SJSA1 (cell line): ENCODE results near the gene UBE3C. TPM values are rescaled to one million over a fixed set of nuclear protein-coding genes. Genes with fewer than 3 reads are reported as not detected.

Source experiments
- DNase-seq, 2 experiments: peaks; one replicate each; pipeline ENCODE4 v3.0.0-alpha.2; 2015 to 2020; ENCODE audit warnings: low spot score in 2 of 2, low read depth in 1 of 2
- H3K27ac ChIP-seq: fragments of 250-450 bp; sonication (Bioruptor Pico); 2 replicates; pipeline ENCODE4 v1.5.1; 2020; ENCODE audit warnings: mild to moderate bottlenecking, moderate library complexity
- H3K27me3 ChIP-seq: fragments of 250-450 bp; sonication (Bioruptor Pico); replicated peaks from 2 replicates; pipeline ENCODE4 v1.5.1; 2020; ENCODE audit warnings: mild to moderate bottlenecking, moderate library complexity
- H3K36me3 ChIP-seq: fragments of 250-450 bp; sonication (Bioruptor Pico); 2 replicates; pipeline ENCODE4 v1.5.1; 2020; ENCODE audit warnings: mild to moderate bottlenecking
- H3K4me1 ChIP-seq: fragments of 250-450 bp; sonication (Bioruptor Pico); replicated peaks from 2 replicates; pipeline ENCODE4 v1.6.1; 2021; ENCODE audit warnings: mild to moderate bottlenecking
- H3K4me3 ChIP-seq: fragments of 250-450 bp; sonication (Bioruptor Pico); 2 replicates; pipeline ENCODE4 v1.5.1; 2020; ENCODE audit warnings: mild to moderate bottlenecking
- H3K9me3 ChIP-seq: fragments of 250-450 bp; sonication (Bioruptor Pico); replicated peaks from 2 replicates; pipeline ENCODE4 v1.5.1; 2020; ENCODE audit warnings: mild to moderate bottlenecking
- total RNA-seq: library from RNA; depleted of rRNA; stranded (reverse); fragments of >200 nt; shearing (Covaris generic); gene quantifications from 2 replicates; pipeline ENCODE4 v1.2.3, GENCODE V29; 2014

Gene UBE3C
- total RNA-seq, 1 experiment from 2014 or later, result 134 TPM

DNA sequence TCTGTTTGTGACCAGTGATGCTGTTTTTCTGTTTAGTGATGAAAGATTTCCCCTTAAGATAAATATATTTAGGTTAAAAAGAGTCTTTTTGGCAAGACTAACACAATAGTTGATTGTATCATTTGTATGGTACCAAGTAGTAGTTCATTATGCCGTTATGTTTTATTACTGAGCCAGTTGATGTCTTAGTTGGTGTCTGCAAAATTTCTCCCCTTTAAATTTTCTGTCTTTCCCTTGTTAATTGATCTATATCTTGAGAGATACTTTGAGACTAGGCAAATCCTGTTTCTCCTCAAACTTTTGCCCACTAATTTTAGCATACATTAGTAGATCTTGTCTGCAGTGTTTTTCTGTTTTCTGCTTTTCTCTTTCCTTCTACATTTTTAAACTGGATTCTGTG, 21.7 kb downstream of the UBE3C start:
- no peaks in the 10 kb centered on the region for H3K27me3 ChIP-seq
- H3K4me3 ChIP-seq, result no peak overlapping the region
- no peaks in the 10 kb centered on the region for H3K9me3 ChIP-seq
- DNase-seq, result no peak
- peaks cover 20% of the 10 kb centered on the region for H3K36me3 ChIP-seq
- no peak overlapping the region for H3K27ac ChIP-seq
- H3K4me1 ChIP-seq, result no peaks in the 10 kb centered on the region

DNA sequence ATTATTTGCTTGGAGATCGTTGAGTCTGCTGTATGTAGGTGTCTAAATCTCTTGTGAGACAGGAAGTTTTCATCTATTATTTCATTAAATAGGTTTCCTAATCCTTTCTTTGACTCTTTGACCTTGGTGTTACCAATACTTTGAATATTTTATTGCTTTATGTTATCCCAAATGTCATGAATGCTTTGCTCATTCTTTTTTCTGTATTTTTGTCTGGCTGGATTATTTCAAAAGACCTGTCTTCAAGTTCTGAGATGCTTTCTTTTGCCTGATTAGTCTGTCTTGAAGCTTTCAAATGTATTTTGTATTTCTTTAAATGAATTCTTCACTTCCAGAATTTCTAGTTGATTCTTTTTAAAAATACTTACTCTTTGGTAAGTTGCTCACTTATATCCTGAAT, 27.3 kb downstream of the UBE3C start:
- Histone ChIP-seq H3K36me3 (peaks cover 64% of the 10 kb centered on the region), H3K9me3 (no peaks in the 10 kb centered on the region), H3K4me3 (no peak overlapping the region), H3K27me3 (no peaks in the 10 kb centered on the region), H3K27ac (no peak overlapping the region), H3K4me1 (no peaks in the 10 kb centered on the region)
- no peak for DNase-seq

DNA sequence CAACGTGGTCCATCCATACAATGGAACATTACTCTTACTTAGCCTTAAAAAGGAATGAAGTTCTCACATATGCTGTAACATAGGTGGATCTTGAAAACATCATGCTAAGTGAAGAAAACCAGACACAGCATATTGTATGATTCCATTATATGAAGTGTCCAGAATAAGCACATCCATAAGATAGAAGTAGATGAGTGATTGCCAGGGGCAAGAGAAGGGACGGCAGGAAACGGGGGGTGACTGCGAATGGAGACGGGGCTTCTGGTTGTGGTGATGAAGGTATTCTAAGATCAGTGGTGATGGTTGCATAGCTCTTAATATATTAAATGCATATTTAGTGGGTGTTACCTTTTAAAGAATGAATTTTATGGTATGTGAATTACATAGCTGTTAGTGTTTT, 29.8 kb downstream of the UBE3C start:
- Histone ChIP-seq H3K27me3 (no peaks in the 10 kb centered on the region), H3K9me3 (no peaks in the 10 kb centered on the region), H3K4me1 (no peaks in the 10 kb centered on the region), H3K36me3 (peaks cover 86% of the 10 kb centered on the region), H3K4me3 (no peak overlapping the region), H3K27ac (no peak overlapping the region)
- no peak for DNase-seq

DNA sequence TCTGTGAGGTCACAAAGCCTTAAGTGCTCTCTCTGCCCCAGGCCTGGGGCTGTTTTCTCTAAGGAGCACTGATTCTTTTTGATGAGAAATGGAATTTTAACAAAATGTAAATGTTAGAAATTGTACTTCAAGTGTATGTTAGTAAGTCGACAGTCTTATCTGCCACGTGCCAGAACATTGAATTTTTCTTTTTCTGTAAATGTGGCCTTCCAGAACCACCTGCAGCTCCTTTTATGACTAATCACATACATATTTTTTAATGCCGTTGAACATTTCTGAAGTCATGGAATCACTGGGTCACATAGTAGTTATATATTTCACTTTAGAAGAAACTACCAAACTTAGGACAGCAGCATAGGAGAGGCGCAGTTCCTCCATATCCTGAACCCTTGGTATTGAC, 38.0 kb downstream of the UBE3C start:
- peaks cover 90% of the 10 kb centered on the region for H3K36me3 ChIP-seq
- DNase-seq, result no peak
- no peak overlapping the region for H3K4me3 ChIP-seq
- no peaks in the 10 kb centered on the region for H3K27me3 ChIP-seq
- H3K9me3 ChIP-seq, result no peaks in the 10 kb centered on the region
- H3K27ac ChIP-seq, result no peak overlapping the region
- no peaks in the 10 kb centered on the region for H3K4me1 ChIP-seq

DNA sequence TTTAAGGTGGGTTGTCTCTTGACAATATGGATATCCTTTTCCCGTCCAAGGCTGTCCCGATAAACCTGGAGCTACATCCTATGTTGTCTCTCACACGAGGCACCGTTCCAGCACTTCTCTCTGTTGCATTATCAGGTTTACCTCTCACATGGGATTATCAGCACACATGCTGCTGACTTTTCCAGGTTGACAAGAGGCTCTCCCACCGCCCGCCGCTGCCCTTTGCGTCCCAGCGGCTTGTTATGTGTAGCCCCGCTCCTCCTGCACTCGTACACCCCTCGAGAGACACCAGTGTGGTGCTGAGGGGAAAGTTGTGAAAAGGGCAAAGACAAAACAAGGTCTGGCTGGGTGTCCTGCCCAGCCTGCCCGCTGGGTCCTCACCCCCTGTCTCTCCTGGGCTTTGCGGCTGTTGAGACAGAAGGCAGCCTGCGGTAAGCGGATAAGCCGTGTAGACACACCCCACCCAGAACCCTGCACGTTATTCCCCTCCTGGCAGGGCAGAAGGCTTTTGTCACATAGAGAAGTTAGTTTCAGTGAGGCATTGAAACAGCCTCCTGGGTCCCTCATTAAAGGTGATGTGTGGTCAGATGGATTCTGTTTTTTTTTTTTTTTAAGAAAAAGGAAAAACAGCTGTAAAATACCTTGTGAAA, 38.7 kb downstream of the UBE3C start:
- Histone ChIP-seq H3K4me1 (no peaks in the 10 kb centered on the region), H3K4me3 (no peak overlapping the region), H3K9me3 (no peaks in the 10 kb centered on the region), H3K36me3 (peaks cover 90% of the 10 kb centered on the region), H3K27ac (no peak overlapping the region), H3K27me3 (no peaks in the 10 kb centered on the region)
- no peak for DNase-seq

DNA sequence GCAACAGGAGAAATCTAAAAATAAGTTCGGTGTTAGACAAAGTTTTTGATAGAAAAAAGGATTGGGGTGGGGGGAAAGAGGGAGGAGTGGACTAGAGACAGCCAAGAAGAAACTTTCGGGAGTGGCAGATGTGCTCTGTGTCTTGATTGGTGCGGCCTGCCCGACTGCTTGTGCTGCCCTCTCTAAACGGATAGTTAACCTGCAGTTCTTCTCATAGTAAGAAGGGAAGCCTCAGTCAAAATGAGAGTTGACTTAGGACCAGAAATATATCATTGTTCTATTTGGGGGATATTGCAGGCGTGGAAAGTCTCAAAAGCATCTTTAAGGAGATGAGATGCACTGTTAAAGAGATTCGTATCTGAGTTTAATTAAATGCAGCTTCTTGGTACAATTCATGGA, 39.3 kb downstream of the UBE3C start:
- Histone ChIP-seq H3K4me1 (no peaks in the 10 kb centered on the region), H3K27ac (no peak overlapping the region), H3K27me3 (no peaks in the 10 kb centered on the region), H3K4me3 (no peak overlapping the region), H3K36me3 (peaks cover 90% of the 10 kb centered on the region), H3K9me3 (no peaks in the 10 kb centered on the region)
- DNase-seq, result no peak

DNA sequence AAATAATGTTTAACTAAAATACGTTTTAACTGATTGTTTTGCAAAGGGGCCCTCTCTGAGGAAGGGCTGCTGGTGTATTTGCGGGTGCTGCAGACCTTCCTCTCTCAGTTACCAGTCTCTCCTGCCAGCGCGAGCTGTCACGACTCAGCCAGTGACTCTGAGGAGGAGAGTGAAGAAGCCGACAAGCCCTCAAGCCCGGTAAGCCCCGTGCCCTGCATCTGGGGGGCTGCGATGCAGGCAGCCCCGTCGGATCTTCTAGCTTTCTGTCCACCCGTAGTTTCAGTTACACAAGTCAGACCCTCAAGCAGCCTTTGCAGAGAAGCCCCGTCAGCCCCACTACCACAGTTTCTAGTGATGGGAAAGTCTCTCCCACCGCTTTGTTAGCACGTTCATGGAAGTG, 45.1 kb downstream of the UBE3C start:
- DNase-seq, result no peak
- Histone ChIP-seq H3K27me3 (no peaks in the 10 kb centered on the region), H3K36me3 (peaks cover 89% of the 10 kb centered on the region), H3K4me3 (no peak overlapping the region), H3K9me3 (no peaks in the 10 kb centered on the region), H3K27ac (no peak overlapping the region), H3K4me1 (no peaks in the 10 kb centered on the region)

DNA sequence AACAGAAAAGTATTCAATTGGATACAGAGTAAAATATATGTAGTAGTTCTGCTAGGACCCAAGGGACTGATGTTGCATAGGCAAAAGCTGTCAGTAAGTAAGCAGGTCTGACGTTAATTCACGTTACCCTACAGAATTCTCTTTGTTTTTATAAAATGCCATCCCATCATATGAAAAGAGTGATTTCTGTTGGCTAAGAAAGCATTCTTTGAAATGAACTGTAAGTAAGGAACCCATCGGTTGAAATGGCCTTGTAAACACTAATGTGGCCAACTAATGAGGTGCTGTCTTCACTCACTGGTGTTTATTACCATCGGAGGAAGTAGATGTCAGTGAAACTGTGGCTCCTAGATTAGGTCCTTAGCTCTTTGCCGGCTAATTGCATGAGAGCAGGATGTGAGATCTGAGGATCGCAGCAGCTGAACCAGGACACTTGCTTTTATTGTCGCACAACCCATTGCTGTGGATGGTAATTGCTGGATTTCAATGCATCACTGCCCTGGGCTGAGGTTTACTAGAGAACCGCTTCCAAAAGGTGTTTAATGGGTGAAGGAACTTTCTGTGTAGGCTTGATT, 49.5 kb downstream of the UBE3C start:
- Histone ChIP-seq H3K27me3 (no peaks in the 10 kb centered on the region), H3K4me1 (no peaks in the 10 kb centered on the region), H3K4me3 (no peak overlapping the region), H3K27ac (no peak overlapping the region), H3K36me3 (peaks cover 82% of the 10 kb centered on the region), H3K9me3 (no peaks in the 10 kb centered on the region)
- DNase-seq, result no peak

DNA sequence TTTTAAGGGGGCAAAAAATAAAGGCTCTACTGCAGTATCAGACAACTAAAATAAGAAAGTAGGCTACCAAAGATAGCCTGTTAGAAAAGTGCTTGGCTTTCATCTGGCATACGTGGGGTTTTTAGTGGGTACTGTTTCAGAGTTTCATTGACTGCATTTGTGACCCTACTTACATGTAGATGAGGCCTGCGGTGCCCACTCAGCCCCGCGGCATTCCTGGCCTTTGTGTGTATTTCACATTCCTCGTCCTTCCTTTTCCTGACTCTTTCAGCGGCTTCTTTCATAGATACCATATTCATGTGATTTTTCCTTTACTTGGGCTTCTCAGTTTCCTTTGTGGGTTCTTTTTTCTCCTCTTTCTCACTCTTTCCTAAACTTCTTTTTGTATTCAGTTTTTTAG, 50.7 kb downstream of the UBE3C start:
- no peaks in the 10 kb centered on the region for H3K27me3 ChIP-seq
- no peak overlapping the region for H3K4me3 ChIP-seq
- H3K27ac ChIP-seq, result no peak overlapping the region
- H3K4me1 ChIP-seq, result no peaks in the 10 kb centered on the region
- peaks cover 74% of the 10 kb centered on the region for H3K36me3 ChIP-seq
- no peak for DNase-seq
- no peaks in the 10 kb centered on the region for H3K9me3 ChIP-seq

DNA sequence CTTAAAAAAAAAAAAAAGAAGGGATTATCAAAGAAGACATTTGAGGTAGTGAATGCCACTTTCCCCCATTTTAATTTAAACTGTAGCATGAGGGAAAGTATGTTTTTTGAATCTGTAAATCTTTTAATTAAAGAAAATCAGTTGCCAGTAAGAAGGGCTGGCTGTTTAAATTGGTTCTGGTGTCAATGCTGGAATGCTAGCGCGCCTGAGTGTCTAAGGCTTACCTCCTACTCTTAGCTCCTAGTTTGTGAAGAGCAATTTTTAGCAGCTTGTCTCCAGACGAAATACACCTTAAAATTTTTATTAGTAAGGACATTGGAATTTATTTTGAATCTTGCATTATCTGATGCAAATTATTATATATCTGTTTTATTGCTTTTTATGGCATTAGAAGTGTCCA, 54.1 kb downstream of the UBE3C start:
- no peaks in the 10 kb centered on the region for H3K9me3 ChIP-seq
- H3K4me3 ChIP-seq, result no peak overlapping the region
- DNase-seq, result no peak
- peaks cover 70% of the 10 kb centered on the region for H3K36me3 ChIP-seq
- no peaks in the 10 kb centered on the region for H3K27me3 ChIP-seq
- H3K27ac ChIP-seq, result no peak overlapping the region
- no peaks in the 10 kb centered on the region for H3K4me1 ChIP-seq

DNA sequence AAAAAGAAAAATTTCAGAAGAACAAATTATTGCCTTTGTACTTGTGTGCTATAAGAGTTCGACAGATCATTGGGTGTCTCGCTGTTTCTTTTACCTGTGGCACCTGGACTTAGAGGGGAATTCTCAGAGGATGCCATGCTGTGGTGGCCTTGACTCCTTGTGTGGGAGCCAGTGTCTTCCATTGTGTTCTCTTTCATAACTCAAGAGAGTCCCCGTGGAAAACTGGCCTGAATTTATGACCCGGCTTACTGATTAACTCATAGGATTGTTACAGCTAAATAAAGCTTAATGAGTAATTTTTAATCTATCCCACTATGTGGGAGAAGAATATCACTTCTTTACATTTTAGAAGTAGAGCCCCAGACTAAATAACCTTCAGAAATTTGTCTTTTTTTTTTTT, 54.5 kb downstream of the UBE3C start:
- H3K4me1 ChIP-seq, result no peaks in the 10 kb centered on the region
- no peak overlapping the region for H3K4me3 ChIP-seq
- no peaks in the 10 kb centered on the region for H3K27me3 ChIP-seq
- no peak for DNase-seq
- H3K27ac ChIP-seq, result no peak overlapping the region
- peaks cover 70% of the 10 kb centered on the region for H3K36me3 ChIP-seq
- H3K9me3 ChIP-seq, result no peaks in the 10 kb centered on the region

DNA sequence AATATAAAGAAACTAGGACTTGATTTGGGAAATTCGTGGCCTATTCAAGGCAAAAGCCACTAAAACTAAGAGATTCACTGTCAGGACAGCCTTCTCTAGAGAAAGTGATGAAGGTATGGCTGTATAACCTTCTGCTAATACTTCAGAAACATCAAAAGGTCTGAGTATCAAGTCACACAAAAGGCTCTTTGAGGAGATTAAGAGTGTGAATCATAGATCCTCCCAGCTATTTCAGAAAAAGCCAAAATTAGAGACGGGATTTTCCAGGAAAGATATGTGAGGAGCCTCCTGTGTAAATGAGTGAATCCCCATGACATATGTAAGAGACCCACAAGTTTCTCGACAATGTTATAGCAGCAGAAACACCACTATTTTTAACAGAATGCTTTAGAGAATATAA, 56.2 kb downstream of the UBE3C start:
- H3K9me3 ChIP-seq, result no peaks in the 10 kb centered on the region
- H3K27me3 ChIP-seq, result no peaks in the 10 kb centered on the region
- no peak overlapping the region for H3K4me3 ChIP-seq
- no peaks in the 10 kb centered on the region for H3K4me1 ChIP-seq
- no peak overlapping the region for H3K27ac ChIP-seq
- DNase-seq, result no peak
- H3K36me3 ChIP-seq, result peaks cover 54% of the 10 kb centered on the region

DNA sequence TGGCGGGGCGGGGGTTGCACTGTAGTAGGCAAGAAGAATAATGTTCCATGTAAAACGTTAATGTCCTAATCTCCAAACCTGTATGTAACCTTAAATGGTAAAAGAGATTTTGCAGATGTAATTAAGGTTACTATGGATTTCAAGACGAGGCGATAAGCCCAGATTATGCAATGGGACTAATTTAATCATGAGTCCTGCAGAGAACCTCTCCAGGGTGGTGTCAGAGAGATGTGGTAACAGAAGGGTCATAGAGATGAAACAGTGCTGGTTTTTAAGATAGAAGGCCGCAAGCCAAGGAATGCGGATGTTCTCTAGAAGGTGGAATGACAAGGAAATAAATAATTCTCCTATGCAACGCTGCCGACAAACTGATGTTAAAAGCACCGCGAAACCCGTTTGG, 57.1 kb downstream of the UBE3C start:
- Histone ChIP-seq H3K4me1 (no peaks in the 10 kb centered on the region), H3K27ac (no peak overlapping the region), H3K36me3 (peaks cover 46% of the 10 kb centered on the region), H3K27me3 (no peaks in the 10 kb centered on the region), H3K4me3 (no peak overlapping the region), H3K9me3 (no peaks in the 10 kb centered on the region)
- no peak for DNase-seq

DNA sequence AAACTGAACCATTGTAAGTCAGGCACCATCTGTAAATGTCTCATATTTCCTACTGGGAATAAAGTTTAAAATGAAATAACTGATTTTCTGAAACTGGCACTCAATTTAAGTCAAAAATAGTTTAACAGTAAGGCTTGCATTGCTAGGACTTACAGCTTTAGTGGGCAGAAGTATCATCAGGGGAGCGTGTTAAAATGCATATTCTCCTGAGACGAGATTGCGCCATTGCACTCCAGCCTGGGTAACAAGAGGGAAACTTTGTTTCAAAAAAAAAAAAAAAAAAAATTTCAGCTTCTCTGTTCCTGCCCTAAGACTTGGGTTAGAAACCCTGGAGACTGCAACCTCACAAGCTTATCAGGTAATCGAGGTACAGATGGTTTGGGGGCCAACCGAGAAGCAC, 65.4 kb downstream of the UBE3C start:
- no peak for DNase-seq
- H3K4me3 ChIP-seq, result no peak overlapping the region
- H3K27ac ChIP-seq, result no peak overlapping the region
- no peaks in the 10 kb centered on the region for H3K27me3 ChIP-seq
- H3K4me1 ChIP-seq, result no peaks in the 10 kb centered on the region
- H3K9me3 ChIP-seq, result no peaks in the 10 kb centered on the region
- H3K36me3 ChIP-seq, result peaks cover 54% of the 10 kb centered on the region

DNA sequence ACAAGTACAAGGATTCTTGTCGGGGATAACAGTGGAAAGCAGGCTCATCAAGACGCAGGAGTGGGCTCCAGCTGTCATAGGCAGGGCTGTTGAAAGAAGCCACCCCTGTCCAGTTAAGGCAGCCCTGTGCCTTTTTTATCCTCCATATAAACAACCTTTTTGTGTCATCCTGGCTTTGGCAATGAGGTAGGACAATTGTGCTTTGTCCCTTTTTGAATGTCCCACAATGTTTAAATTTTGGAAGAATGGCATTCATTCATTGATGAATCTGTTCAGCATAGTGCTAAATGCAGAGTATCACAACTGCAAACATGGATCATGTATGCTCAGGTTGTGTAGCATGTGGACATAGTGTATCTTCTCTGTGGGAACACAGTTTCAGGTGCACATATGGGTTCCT, 66.7 kb downstream of the UBE3C start:
- no peaks in the 10 kb centered on the region for H3K9me3 ChIP-seq
- DNase-seq, result no peak
- no peaks in the 10 kb centered on the region for H3K27me3 ChIP-seq
- H3K27ac ChIP-seq, result no peak overlapping the region
- H3K4me3 ChIP-seq, result no peak overlapping the region
- peaks cover 58% of the 10 kb centered on the region for H3K36me3 ChIP-seq
- no peaks in the 10 kb centered on the region for H3K4me1 ChIP-seq
